ENCODE data around the gene GAS2L2. TPM values are rescaled to one million over a fixed set of nuclear protein-coding genes. Genes with fewer than 3 reads are reported as not detected.

GAS2L2 gene
- total and polyA plus RNA-seq, 2 of the 8 experiments (the other 6 are each of a cell fraction or from before 2014, with no cell fraction given) = 0.09 to 0.13 TPM

- TF ChIP-seq CHD7 (IDR thresholded peaks at IDR 0.05; ENCODE audit: insufficient replicate concordance, low read length) (no peak), TAF7 (optimal IDR thresholded peaks at IDR 0.05; ENCODE audit: borderline replicate concordance, low read depth, low read length) (no peak), RAD21 (IDR thresholded peaks at IDR 0.05 in 1 of 2, conservative IDR thresholded peaks at IDR 0.05 in 1 of 2; ENCODE audit: low read depth in 2 of 2, low read length in 2 of 2) (no peak), NANOG (IDR thresholded peaks at IDR 0.05; ENCODE audit: insufficient read depth, low read depth, low read length, poor library complexity, severe bottlenecking) (no peak), BACH1 (IDR thresholded peaks at IDR 0.05; ENCODE audit: low read length) (no peak), TBP (IDR thresholded peaks at IDR 0.05; ENCODE audit: low read depth, low read length) (no peak), SIX5 (IDR thresholded peaks at IDR 0.05; ENCODE audit: low read depth, low read length) (no peak), CBX8 (IDR thresholded peaks at IDR 0.05; ENCODE audit: borderline replicate concordance, low read depth, low read length) (no peak), POLR2A (IDR thresholded peaks at IDR 0.05; ENCODE audit: control extremely low read depth in 1 of 2, low read depth in 2 of 2, low read length in 2 of 2) (no peak), SUZ12 (IDR thresholded peaks at IDR 0.05; ENCODE audit: low read length) (no peak), RBBP5 (IDR thresholded peaks at IDR 0.05; ENCODE audit: borderline replicate concordance, low read depth, low read length) (no peak)
These were observed 48.7 kb upstream of the GAS2L2 start (continued) for GRCh38 chr17:35801583-35802224.
